ENCODE data around the gene OLFM2. TPM values are rescaled to one million over a fixed set of nuclear protein-coding genes. Genes with fewer than 3 reads are reported as not detected.
"Not testable (repeated sequence)": the region's sequence is repeated elsewhere in the genome, so short reads cannot be mapped to it uniquely, and the experiment has no call there.

Gene OLFM2
- total and polyA plus RNA-seq, 2 donors (not counting 1 experiment from before 2014, with no cell fraction given): 0.66 to 11.6 TPM

DNA sequence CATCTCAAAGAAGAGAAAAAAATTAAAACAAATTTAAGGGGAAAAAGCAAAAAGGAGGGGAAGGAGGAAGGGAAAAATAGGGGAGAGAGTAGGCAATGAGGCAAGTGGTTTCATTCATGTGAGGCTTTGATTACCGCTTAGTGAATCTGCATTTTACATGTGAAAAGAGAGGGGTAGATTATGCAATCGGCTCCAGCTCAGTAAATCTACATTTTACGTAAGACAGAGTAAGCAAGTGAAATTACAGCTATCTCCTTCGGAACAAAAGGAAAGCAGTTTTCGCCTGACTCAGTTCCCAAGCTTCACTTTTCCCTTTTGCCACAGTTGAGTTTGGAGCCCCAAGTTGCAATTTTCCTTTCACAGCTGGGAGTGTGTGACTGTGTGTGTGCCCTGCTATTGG is 16.0 kb upstream of the OLFM2 start:
- no peak for DNase-seq (ENCODE audit: low read depth in 2 of 2)
- Histone ChIP-seq H3K4me1 (ENCODE audit: control insufficient read depth, extremely low read depth, insufficient read depth, low read length) (no peaks in the 10 kb centered on the region), H2AFZ (ENCODE audit: low read length) (no peak overlapping the region), H3K36me3 (ENCODE audit: control insufficient read depth, insufficient read depth, low read length) (no peaks in the 10 kb centered on the region), H3K27me3 (ENCODE audit: control insufficient read depth, insufficient read depth, low read length) (no peaks in the 10 kb centered on the region), H4K20me1 (ENCODE audit: control insufficient read depth, extremely low read depth, insufficient read depth, low read length) (no peaks in the 10 kb centered on the region), H3K9me3 (ENCODE audit: control insufficient read depth, insufficient read depth, low read depth, low read length) (no peaks in the 10 kb centered on the region), H3K4me3 (replicated peaks in 1 of 4; ENCODE audit: control extremely low read depth in 1 of 4, insufficient read depth in 1 of 4, low read depth in 3 of 4, low read length in 4 of 4) (no peak overlapping the region), H3K79me2 (ENCODE audit: control insufficient read depth, insufficient read depth, low read length) (no peaks in the 10 kb centered on the region), H3K9ac (ENCODE audit: insufficient read depth, low read length) (no peak overlapping the region), H3K4me2 (ENCODE audit: extremely low read depth, insufficient read depth, low read length) (no peak overlapping the region), H3K27ac (ENCODE audit: insufficient read depth, low read length) (no peak overlapping the region)
- no peak for TF ChIP-seq EZH2 (IDR thresholded peaks at IDR 0.05; ENCODE audit: low read length, missing control alignments)
- TF ChIP-seq, protein P1, sequence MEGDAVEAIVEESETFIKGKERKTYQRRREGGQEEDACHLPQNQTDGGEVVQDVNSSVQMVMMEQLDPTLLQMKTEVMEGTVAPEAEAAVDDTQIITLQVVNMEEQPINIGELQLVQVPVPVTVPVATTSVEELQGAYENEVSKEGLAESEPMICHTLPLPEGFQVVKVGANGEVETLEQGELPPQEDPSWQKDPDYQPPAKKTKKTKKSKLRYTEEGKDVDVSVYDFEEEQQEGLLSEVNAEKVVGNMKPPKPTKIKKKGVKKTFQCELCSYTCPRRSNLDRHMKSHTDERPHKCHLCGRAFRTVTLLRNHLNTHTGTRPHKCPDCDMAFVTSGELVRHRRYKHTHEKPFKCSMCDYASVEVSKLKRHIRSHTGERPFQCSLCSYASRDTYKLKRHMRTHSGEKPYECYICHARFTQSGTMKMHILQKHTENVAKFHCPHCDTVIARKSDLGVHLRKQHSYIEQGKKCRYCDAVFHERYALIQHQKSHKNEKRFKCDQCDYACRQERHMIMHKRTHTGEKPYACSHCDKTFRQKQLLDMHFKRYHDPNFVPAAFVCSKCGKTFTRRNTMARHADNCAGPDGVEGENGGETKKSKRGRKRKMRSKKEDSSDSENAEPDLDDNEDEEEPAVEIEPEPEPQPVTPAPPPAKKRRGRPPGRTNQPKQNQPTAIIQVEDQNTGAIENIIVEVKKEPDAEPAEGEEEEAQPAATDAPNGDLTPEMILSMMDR (conservative IDR thresholded peaks at IDR 0.05 in 1 of 2, IDR thresholded peaks at IDR 0.05 in 1 of 2; ENCODE audit: low read depth in 1 of 2, low read length in 2 of 2): no peak

DNA sequence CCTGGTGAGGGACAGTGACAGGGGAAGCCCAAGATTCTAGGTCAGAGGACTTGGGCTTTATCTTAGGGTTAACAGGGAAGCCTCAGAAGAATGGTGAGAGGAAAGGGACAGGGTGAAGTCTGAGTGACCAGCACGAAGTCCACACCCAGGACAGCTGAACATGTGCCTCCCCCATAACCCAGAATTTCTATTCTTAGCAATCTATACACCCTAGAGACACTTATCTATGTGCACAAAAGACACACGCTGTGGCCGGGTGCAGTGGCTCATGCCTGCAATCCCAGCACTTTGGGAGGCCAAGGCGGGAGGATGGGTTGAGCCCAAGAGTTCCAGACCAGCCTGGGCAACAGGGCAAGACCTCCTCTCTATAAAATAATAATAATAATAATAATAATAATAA is 11.1 kb upstream of the OLFM2 start:
- no peak overlapping the region for H3K27ac ChIP-seq (ENCODE audit: insufficient read depth, low read length)
- H3K4me3 ChIP-seq (replicated peaks in 1 of 4; ENCODE audit: control extremely low read depth in 1 of 4, insufficient read depth in 1 of 4, low read depth in 3 of 4, low read length in 4 of 4): no peak overlapping the region
- H2AFZ ChIP-seq (ENCODE audit: low read length): no peak overlapping the region
- peaks cover 2% of the 10 kb centered on the region for H3K4me1 ChIP-seq (ENCODE audit: control insufficient read depth, extremely low read depth, insufficient read depth, low read length)
- H3K4me2 ChIP-seq (ENCODE audit: extremely low read depth, insufficient read depth, low read length): no peak overlapping the region
- H3K9ac ChIP-seq (ENCODE audit: insufficient read depth, low read length): no peak overlapping the region
- TF ChIP-seq EZH2 (IDR thresholded peaks at IDR 0.05; ENCODE audit: low read length, missing control alignments): no peak
- TF ChIP-seq, protein P1 (conservative IDR thresholded peaks at IDR 0.05 in 1 of 2, IDR thresholded peaks at IDR 0.05 in 1 of 2; ENCODE audit: low read depth in 1 of 2, low read length in 2 of 2): no peak
- DNase-seq (ENCODE audit: low read depth in 2 of 2): no peak
- H3K36me3 ChIP-seq (ENCODE audit: control insufficient read depth, insufficient read depth, low read length): no peaks in the 10 kb centered on the region
- no peaks in the 10 kb centered on the region for H3K9me3 ChIP-seq (ENCODE audit: control insufficient read depth, insufficient read depth, low read depth, low read length)
- no peaks in the 10 kb centered on the region for H4K20me1 ChIP-seq (ENCODE audit: control insufficient read depth, extremely low read depth, insufficient read depth, low read length)
- H3K27me3 ChIP-seq (ENCODE audit: control insufficient read depth, insufficient read depth, low read length): no peaks in the 10 kb centered on the region
- H3K79me2 ChIP-seq (ENCODE audit: control insufficient read depth, insufficient read depth, low read length): no peaks in the 10 kb centered on the region

GRCh38 chr19:9946528-9947125 is 10.3 kb upstream of the OLFM2 start:
- H3K9me3 ChIP-seq (ENCODE audit: control insufficient read depth, insufficient read depth, low read depth, low read length); H3K27me3 ChIP-seq (ENCODE audit: control insufficient read depth, insufficient read depth, low read length); H4K20me1 ChIP-seq (ENCODE audit: control insufficient read depth, extremely low read depth, insufficient read depth, low read length); H2AFZ ChIP-seq (ENCODE audit: low read length); DNase-seq (ENCODE audit: low read depth in 2 of 2); H3K79me2 ChIP-seq (ENCODE audit: control insufficient read depth, insufficient read depth, low read length); H3K4me1 ChIP-seq (ENCODE audit: control insufficient read depth, extremely low read depth, insufficient read depth, low read length); H3K4me3 ChIP-seq (replicated peaks in 1 of 4; ENCODE audit: control extremely low read depth in 1 of 4, insufficient read depth in 1 of 4, low read depth in 3 of 4, low read length in 4 of 4); H3K27ac ChIP-seq (ENCODE audit: insufficient read depth, low read length); H3K9ac ChIP-seq (ENCODE audit: insufficient read depth, low read length); H3K36me3 ChIP-seq (ENCODE audit: control insufficient read depth, insufficient read depth, low read length); H3K4me2 ChIP-seq (ENCODE audit: extremely low read depth, insufficient read depth, low read length): not testable (repeated sequence)
